Frontal cortex (tissue), 4 donors: ENCODE results near the gene CTIF. TPM values are rescaled to one million over a fixed set of nuclear protein-coding genes. Genes with fewer than 3 reads are reported as not detected.

Source experiments
- DNase-seq, 2 donors: peaks; one replicate each; pipeline ENCODE4 v3.0.0; 2012; ENCODE audit warnings: low spot score in 2 of 2
- FAIRE-seq: peaks from 2 replicates; lab custom pipeline; 2012; peaks lifted over from hg19 to GRCh38; lab: Jason Lieb, UNC
- small RNA-seq: library from RNA; depleted of rRNA; stranded (forward); fragments of <200 nt; gene quantifications from one replicate; pipeline ENCODE3, GENCODE V24; 2014
- total RNA-seq: library from RNA; depleted of rRNA; stranded (reverse); fragments of >200 nt; gene quantifications from one replicate; pipeline ENCODE4 v1.2.3, GENCODE V29; 2014
- donor health status: control.
- donor health status: control.
- donor health status: control.

CTIF gene
- total RNA-seq, 1 donor from 2014 or later: 42.0 TPM

- DNase-seq: no peak
- no peak for FAIRE-seq
Observed at GRCh38 chr18:48910972-48911545, 372.2 kb downstream of the CTIF start.

Small RNA genes lying within 50 kb of the gene (small RNA-seq; reads per million reads assigned to genes)
- gene MIR4743: 0.10 reads per million

Other genes with a start within 250 kb of the CTIF start
- 1.6 TPM for gene ZBTB7C, start 129.6 kb upstream of the CTIF start, total RNA-seq